H1 (cell line): Measurements from ENCODE around the gene WDR35. TPM values are rescaled to one million over a fixed set of nuclear protein-coding genes. Genes with fewer than 3 reads are reported as not detected.

Experiments
- BRCA1 ChIP-seq: IDR thresholded peaks from 2 replicates; pipeline ENCODE4 v1.6.1; 2012; ENCODE audit warnings: low read depth, low read length, improper control_type of control experiment
- NANOG ChIP-seq: IDR thresholded peaks from 2 replicates; pipeline ENCODE4 v1.6.1; 2011; ENCODE audit warnings: low read length, low read depth, mild to moderate bottlenecking, inconsistent platforms; ENCODE audit not compliant: insufficient read depth, poor library complexity, severe bottlenecking
- NRF1 ChIP-seq: IDR thresholded peaks from 2 replicates; pipeline ENCODE4 v1.6.1; 2011; ENCODE audit warnings: mild to moderate bottlenecking, low read depth, low read length, improper control_type of control experiment
- SP2 ChIP-seq: IDR thresholded peaks from 2 replicates; pipeline ENCODE4 v1.6.1; 2012; ENCODE audit warnings: mild to moderate bottlenecking, low read length, inconsistent platforms
- TAF7 ChIP-seq: optimal IDR thresholded peaks from 2 replicates; pipeline ENCODE3; 2011; ENCODE audit warnings: low read depth, mild to moderate bottlenecking, inconsistent platforms, low read length, moderate library complexity, borderline replicate concordance
- polyA plus RNA-seq, 7 experiments: library from polyadenylated mRNA; depleted of rRNA in 3 of 7; stranded (reverse) in 5 of 7; unstranded in 2 of 7; fragments of >200 nt in 5 of 7; fragments of 200-250 nt in 2 of 7; gene quantifications; 1 replicate in 5 of 7; 2 replicates in 1 of 7; 4 replicates in 1 of 7; pipeline versions ENCODE4 v1.2.1 to v1.2.3, GENCODE V29; 2011 to 2013; ENCODE audit warnings: missing spikeins in 2 of 7, mixed read lengths in 2 of 7
- total RNA-seq: library from RNA; stranded (reverse); fragmentation: NEBNext Ultra II Directional; extraction: Animal tissue kit (Norgen Biotek cat#: 25700); gene quantifications from 2 replicates; pipeline ENCODE4 v1.2.1, GENCODE V29; 2021
- TF ChIP-seq, protein P1 (sequence below): fragments of 300-600 bp; sonication (generic); IDR thresholded peaks from 2 replicates; pipeline ENCODE4 v1.7.1; 2012; ENCODE audit warnings: low read length, moderate library complexity, mild to moderate bottlenecking, inconsistent platforms; ENCODE audit not compliant: insufficient replicate concordance

WDR35 gene
- total and polyA plus RNA-seq, 2 of the 8 experiments (the other 6 are each of a cell fraction or from before 2014, with no cell fraction given): 9.0 to 25.5 TPM

DNA sequence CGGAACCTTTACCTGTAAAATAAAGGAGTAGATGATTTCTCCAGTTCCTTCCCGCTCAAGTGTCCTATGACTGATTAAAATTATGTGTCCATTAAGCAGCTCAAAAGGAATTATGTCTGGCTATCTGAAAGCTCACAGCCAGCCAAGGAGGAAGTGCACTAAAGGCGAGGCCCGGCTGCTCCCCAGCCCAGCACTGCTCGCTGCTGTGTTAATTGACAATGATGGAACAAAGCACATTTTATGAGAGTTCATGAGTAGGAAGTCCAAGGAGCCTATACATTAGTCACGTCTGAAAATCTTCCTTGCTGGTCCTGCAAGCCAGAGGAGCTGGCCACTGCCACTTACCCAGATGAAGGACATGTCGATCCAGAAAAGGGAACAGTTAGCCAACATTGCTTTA is 102.4 kb downstream of the WDR35 start (continued):
- TF ChIP-seq, protein P1, sequence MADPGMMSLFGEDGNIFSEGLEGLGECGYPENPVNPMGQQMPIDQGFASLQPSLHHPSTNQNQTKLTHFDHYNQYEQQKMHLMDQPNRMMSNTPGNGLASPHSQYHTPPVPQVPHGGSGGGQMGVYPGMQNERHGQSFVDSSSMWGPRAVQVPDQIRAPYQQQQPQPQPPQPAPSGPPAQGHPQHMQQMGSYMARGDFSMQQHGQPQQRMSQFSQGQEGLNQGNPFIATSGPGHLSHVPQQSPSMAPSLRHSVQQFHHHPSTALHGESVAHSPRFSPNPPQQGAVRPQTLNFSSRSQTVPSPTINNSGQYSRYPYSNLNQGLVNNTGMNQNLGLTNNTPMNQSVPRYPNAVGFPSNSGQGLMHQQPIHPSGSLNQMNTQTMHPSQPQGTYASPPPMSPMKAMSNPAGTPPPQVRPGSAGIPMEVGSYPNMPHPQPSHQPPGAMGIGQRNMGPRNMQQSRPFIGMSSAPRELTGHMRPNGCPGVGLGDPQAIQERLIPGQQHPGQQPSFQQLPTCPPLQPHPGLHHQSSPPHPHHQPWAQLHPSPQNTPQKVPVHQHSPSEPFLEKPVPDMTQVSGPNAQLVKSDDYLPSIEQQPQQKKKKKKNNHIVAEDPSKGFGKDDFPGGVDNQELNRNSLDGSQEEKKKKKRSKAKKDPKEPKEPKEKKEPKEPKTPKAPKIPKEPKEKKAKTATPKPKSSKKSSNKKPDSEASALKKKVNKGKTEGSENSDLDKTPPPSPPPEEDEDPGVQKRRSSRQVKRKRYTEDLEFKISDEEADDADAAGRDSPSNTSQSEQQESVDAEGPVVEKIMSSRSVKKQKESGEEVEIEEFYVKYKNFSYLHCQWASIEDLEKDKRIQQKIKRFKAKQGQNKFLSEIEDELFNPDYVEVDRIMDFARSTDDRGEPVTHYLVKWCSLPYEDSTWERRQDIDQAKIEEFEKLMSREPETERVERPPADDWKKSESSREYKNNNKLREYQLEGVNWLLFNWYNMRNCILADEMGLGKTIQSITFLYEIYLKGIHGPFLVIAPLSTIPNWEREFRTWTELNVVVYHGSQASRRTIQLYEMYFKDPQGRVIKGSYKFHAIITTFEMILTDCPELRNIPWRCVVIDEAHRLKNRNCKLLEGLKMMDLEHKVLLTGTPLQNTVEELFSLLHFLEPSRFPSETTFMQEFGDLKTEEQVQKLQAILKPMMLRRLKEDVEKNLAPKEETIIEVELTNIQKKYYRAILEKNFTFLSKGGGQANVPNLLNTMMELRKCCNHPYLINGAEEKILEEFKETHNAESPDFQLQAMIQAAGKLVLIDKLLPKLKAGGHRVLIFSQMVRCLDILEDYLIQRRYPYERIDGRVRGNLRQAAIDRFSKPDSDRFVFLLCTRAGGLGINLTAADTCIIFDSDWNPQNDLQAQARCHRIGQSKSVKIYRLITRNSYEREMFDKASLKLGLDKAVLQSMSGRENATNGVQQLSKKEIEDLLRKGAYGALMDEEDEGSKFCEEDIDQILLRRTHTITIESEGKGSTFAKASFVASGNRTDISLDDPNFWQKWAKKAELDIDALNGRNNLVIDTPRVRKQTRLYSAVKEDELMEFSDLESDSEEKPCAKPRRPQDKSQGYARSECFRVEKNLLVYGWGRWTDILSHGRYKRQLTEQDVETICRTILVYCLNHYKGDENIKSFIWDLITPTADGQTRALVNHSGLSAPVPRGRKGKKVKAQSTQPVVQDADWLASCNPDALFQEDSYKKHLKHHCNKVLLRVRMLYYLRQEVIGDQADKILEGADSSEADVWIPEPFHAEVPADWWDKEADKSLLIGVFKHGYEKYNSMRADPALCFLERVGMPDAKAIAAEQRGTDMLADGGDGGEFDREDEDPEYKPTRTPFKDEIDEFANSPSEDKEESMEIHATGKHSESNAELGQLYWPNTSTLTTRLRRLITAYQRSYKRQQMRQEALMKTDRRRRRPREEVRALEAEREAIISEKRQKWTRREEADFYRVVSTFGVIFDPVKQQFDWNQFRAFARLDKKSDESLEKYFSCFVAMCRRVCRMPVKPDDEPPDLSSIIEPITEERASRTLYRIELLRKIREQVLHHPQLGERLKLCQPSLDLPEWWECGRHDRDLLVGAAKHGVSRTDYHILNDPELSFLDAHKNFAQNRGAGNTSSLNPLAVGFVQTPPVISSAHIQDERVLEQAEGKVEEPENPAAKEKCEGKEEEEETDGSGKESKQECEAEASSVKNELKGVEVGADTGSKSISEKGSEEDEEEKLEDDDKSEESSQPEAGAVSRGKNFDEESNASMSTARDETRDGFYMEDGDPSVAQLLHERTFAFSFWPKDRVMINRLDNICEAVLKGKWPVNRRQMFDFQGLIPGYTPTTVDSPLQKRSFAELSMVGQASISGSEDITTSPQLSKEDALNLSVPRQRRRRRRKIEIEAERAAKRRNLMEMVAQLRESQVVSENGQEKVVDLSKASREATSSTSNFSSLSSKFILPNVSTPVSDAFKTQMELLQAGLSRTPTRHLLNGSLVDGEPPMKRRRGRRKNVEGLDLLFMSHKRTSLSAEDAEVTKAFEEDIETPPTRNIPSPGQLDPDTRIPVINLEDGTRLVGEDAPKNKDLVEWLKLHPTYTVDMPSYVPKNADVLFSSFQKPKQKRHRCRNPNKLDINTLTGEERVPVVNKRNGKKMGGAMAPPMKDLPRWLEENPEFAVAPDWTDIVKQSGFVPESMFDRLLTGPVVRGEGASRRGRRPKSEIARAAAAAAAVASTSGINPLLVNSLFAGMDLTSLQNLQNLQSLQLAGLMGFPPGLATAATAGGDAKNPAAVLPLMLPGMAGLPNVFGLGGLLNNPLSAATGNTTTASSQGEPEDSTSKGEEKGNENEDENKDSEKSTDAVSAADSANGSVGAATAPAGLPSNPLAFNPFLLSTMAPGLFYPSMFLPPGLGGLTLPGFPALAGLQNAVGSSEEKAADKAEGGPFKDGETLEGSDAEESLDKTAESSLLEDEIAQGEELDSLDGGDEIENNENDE: no peak
- TF ChIP-seq NRF1: no peak
- TF ChIP-seq TAF7: no peak
- no peak for TF ChIP-seq NANOG
- no peak for TF ChIP-seq SP2
- TF ChIP-seq BRCA1: no peak
